ENCODE data around the gene ITFG1. TPM values are rescaled to one million over a fixed set of nuclear protein-coding genes. Genes with fewer than 3 reads are reported as not detected.

The ITFG1 gene
- total RNA-seq, 3 donors from 2014 or later = 42.3 to 55.2 (median 53.4) TPM

GRCh38 chr16:47431960-47432359 is 28.9 kb downstream of the ITFG1 start:
- no peak overlapping the region for H3K4me3 ChIP-seq
- H3K27me3 ChIP-seq = no peaks in the 10 kb centered on the region
- DNase-seq (ENCODE audit: low spot score in 2 of 2) = no peak
- H3K9me3 ChIP-seq = no peaks in the 10 kb centered on the region
- no peaks in the 10 kb centered on the region for H3K4me1 ChIP-seq
- intact Hi-C loops (cut with DNase I; ENCODE audit: low total_unique reads) = no loop called here
- peaks cover 6% of the 10 kb centered on the region for H3K36me3 ChIP-seq
- no peak overlapping the region for H3K27ac ChIP-seq
- TF ChIP-seq, protein P1, sequence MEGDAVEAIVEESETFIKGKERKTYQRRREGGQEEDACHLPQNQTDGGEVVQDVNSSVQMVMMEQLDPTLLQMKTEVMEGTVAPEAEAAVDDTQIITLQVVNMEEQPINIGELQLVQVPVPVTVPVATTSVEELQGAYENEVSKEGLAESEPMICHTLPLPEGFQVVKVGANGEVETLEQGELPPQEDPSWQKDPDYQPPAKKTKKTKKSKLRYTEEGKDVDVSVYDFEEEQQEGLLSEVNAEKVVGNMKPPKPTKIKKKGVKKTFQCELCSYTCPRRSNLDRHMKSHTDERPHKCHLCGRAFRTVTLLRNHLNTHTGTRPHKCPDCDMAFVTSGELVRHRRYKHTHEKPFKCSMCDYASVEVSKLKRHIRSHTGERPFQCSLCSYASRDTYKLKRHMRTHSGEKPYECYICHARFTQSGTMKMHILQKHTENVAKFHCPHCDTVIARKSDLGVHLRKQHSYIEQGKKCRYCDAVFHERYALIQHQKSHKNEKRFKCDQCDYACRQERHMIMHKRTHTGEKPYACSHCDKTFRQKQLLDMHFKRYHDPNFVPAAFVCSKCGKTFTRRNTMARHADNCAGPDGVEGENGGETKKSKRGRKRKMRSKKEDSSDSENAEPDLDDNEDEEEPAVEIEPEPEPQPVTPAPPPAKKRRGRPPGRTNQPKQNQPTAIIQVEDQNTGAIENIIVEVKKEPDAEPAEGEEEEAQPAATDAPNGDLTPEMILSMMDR (IDR thresholded peaks at IDR 0.05) = no peak
- TF ChIP-seq POLR2A (IDR thresholded peaks at IDR 0.05) (no peak), POLR2AphosphoS5 (IDR thresholded peaks at IDR 0.05) (no peak)

DNA sequence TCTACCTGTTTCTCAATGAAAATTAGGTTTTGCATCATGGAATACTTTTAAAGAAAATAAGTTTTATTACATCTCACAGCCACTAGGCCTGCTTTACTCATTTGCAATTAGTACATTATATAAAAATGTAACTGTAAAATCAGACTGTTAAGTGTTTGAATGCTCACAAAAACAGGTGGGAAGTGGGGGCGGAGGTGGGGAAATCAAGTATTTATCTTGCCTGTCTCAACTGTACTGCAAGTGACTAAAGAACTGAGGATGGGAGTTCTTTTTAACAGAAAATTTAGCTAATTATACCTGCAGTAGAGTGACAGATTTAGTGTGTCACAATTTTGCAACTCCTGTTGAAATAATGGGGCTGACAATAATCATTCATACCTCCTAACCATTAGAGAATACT is 34.1 kb downstream of the ITFG1 start:
- H3K4me3 ChIP-seq = no peak overlapping the region
- DNase-seq (ENCODE audit: low spot score in 2 of 2) = no peak
- intact Hi-C loops (cut with DNase I; ENCODE audit: low total_unique reads) = no loop called here
- H3K27ac ChIP-seq = no peak overlapping the region
- no peaks in the 10 kb centered on the region for H3K4me1 ChIP-seq
- TF ChIP-seq POLR2AphosphoS5 (IDR thresholded peaks at IDR 0.05) (no peak), POLR2A (IDR thresholded peaks at IDR 0.05) (no peak)
- TF ChIP-seq, protein P1 (IDR thresholded peaks at IDR 0.05) = no peak
- no peaks in the 10 kb centered on the region for H3K9me3 ChIP-seq
- no peaks in the 10 kb centered on the region for H3K36me3 ChIP-seq
- H3K27me3 ChIP-seq = no peaks in the 10 kb centered on the region

DNA sequence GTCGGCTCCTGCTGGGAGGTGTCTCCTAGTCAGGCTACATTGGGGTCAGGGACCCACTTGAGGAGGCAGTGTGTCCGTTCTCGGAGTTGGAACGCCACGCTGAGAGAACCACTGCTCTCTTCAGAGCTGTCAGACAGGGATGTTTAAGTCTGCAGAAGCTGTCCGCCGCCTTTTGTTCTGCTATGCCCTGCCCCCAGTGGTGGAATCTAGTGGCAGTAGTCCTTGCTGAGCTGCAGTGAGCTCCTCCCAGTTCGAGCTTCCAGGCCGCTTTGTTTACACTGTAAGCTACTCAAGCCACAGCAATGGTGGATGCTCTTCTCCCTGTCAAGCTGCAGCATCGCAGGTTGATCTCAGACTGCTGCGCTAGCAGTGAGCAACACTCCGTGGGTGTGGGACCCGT is 36.0 kb downstream of the ITFG1 start:
- intact Hi-C loops (cut with DNase I; ENCODE audit: low total_unique reads) = no loop called here
- TF ChIP-seq, protein P1 (IDR thresholded peaks at IDR 0.05) = no peak
- no peak for TF ChIP-seq POLR2AphosphoS5 (IDR thresholded peaks at IDR 0.05)
- TF ChIP-seq POLR2A (IDR thresholded peaks at IDR 0.05) = no peak
- DNase-seq (ENCODE audit: low spot score in 2 of 2) = no peak
- H3K4me1 ChIP-seq = no peaks in the 10 kb centered on the region
- H3K27me3 ChIP-seq = no peaks in the 10 kb centered on the region
- H3K36me3 ChIP-seq = no peaks in the 10 kb centered on the region
- H3K9me3 ChIP-seq = no peaks in the 10 kb centered on the region
- no peak overlapping the region for H3K27ac ChIP-seq
- H3K4me3 ChIP-seq = no peak overlapping the region

- TF ChIP-seq, protein P1 (IDR thresholded peaks at IDR 0.05) = no peak
- no peak for TF ChIP-seq POLR2A (IDR thresholded peaks at IDR 0.05)
- TF ChIP-seq POLR2AphosphoS5 (IDR thresholded peaks at IDR 0.05) = no peak
- H3K36me3 ChIP-seq = no peaks in the 10 kb centered on the region
- intact Hi-C loops (cut with DNase I; ENCODE audit: low total_unique reads) = no loop called here
- no peak overlapping the region for H3K27ac ChIP-seq
- H3K9me3 ChIP-seq = no peaks in the 10 kb centered on the region
- no peaks in the 10 kb centered on the region for H3K27me3 ChIP-seq
- H3K4me1 ChIP-seq = no peaks in the 10 kb centered on the region
- DNase-seq (ENCODE audit: low spot score in 2 of 2) = no peak
- H3K4me3 ChIP-seq = no peak overlapping the region
These were observed 44.0 kb downstream of the ITFG1 start for GRCh38 chr16:47416869-47417268.

DNA sequence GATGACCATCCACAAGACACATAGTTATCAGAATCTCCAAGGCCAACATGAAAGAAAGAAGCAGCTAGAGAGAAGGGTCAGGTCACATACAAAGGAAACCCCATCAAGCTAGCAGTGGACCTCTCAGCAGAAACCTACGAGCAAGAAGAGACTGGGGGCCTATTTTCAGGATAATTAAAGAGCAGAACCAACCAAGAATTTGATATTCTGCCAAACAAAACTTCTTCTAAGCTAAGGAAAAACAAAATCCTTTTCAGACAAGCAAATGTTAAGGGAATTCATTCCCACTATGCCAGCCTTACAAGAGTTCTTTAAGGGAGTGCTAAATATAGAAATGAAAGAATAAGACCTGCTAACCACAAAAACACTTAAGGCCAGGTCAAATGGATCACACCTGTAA is 47.8 kb downstream of the ITFG1 start:
- Histone ChIP-seq H3K27me3 (no peaks in the 10 kb centered on the region), H3K36me3 (no peaks in the 10 kb centered on the region), H3K9me3 (no peaks in the 10 kb centered on the region), H3K4me3 (no peak overlapping the region), H3K27ac (no peak overlapping the region), H3K4me1 (no peaks in the 10 kb centered on the region)
- no peak for TF ChIP-seq POLR2AphosphoS5 (IDR thresholded peaks at IDR 0.05)
- TF ChIP-seq, protein P1 (IDR thresholded peaks at IDR 0.05) = no peak
- no peak for TF ChIP-seq POLR2A (IDR thresholded peaks at IDR 0.05)
- no peak for DNase-seq (ENCODE audit: low spot score in 2 of 2)
- intact Hi-C loops (cut with DNase I; ENCODE audit: low total_unique reads) = no loop called here

Data from breast epithelium (tissue), 4 donors.